Measurements from ENCODE around the gene PSMB7.

DNA sequence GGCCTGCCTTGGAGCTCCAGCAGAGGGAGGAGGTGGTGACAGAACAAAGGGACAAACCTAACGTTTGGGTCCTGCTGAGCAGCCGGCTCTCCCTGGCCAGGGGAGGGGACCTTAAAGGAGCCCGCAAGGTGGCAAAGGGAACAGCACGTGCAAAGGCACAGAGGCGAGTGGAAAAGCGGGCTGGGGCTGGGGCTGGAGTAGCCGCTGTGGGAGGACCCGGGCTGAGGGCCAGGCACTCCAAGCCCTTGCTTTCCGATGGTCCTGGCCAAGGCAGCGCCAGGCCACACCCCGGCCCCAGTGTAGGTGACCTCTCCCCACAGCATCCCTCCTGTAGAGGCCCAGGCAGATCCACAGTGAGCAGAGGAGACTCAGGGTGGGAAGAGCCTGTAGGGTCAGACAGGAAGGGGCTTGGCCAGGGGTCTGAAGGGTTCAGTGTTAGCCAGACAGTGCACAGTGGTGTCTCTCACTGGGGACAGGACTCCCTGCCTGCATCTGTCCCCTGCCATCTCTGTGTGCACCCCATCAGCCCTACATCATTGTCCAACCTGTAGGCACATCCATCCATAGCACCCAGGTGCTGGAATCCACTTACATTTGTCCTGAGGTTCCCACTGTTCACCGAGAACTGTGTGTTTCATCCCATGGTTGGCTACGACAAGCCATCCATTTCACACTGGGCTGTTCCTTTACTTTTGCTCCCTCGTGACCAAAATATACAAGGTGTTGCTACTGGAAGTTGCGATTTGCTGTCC is 80.5 kb downstream of the PSMB7 start:
- TF ChIP-seq, protein P1, sequence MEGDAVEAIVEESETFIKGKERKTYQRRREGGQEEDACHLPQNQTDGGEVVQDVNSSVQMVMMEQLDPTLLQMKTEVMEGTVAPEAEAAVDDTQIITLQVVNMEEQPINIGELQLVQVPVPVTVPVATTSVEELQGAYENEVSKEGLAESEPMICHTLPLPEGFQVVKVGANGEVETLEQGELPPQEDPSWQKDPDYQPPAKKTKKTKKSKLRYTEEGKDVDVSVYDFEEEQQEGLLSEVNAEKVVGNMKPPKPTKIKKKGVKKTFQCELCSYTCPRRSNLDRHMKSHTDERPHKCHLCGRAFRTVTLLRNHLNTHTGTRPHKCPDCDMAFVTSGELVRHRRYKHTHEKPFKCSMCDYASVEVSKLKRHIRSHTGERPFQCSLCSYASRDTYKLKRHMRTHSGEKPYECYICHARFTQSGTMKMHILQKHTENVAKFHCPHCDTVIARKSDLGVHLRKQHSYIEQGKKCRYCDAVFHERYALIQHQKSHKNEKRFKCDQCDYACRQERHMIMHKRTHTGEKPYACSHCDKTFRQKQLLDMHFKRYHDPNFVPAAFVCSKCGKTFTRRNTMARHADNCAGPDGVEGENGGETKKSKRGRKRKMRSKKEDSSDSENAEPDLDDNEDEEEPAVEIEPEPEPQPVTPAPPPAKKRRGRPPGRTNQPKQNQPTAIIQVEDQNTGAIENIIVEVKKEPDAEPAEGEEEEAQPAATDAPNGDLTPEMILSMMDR (IDR thresholded peaks at IDR 0.05), result no peak
- no peak for TF ChIP-seq POLR2A (IDR thresholded peaks at IDR 0.05)
